GM21723 (cell line): Measurements from ENCODE around the gene FRMPD2.
"Not testable (repeated sequence)": the region's sequence is repeated elsewhere in the genome, so short reads cannot be mapped to it uniquely, and the experiment has no call there.

Experiments
- ATAC-seq: cut with Tn5 transposase; IDR thresholded peaks from one replicate; pipeline ENCODE4 v1.9.1; 2021; ENCODE audit warnings: mild to moderate bottlenecking, moderate library complexity; ENCODE audit not compliant: unreplicated experiment

Gene FRMPD2

DNA sequence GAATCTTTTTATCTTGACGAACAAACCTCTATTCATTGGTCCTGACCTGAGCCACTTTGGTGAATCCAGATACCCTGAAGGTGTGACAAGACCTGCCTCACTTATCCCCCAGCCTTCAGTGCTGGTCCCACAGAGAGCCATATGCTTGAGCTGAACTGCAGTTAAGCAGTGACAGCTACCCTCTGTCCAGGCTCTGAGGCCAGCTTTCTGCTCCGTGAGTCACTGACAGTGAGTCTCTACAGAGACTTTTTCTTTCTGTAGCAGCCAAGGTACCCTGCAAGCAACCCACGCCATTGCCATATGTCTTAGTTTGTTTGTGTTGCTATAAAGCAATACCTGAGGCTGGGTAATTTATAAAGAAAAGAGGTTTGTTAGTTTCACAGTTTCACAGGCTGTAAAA lies 133.5 kb downstream of the FRMPD2 start:
- ATAC-seq, result not testable (repeated sequence)

DNA sequence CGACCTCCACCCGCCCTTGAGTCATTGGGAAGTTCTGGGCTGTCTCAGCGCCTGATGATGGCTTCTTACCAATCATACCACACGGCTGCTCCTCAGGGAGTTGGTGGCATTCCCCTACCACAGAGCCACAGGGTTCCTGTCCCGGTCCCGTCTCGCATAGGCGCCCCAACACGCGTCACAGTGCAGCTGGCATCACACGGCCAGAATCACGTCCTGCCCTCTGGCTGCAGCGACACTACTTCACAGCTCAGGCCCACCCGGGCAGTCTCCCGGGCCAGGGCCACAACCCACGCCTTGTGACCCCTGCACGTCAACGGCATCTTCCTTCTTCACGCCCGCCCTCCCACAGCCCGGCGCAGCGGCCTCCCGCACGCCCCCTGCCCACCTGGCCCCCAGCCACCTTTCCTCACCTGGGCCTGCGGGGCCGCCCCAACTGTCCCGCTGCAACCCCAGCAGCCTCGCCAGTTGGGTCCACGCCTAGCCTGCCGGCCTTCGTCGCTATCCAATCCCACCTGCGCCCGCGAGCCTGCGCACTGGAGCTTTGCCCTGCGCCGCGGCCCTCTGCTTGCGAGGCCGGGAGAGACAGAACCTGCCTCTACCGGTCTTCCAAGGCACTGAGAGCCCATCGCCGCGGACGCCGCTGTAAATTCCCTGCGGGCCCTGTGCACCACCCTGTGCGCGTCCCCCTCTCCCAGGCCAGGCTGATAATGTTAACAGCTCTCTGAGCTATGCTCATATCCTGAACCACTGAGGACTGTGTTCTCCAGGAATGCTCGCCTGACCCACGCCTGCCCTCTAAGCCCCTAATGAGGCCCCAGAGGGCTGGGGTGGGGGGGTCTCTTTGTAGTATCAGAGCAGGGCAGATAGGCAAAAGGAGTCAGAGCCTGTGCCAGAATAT lies 134.3 kb downstream of the FRMPD2 start:
- ATAC-seq, result not testable (repeated sequence)

DNA sequence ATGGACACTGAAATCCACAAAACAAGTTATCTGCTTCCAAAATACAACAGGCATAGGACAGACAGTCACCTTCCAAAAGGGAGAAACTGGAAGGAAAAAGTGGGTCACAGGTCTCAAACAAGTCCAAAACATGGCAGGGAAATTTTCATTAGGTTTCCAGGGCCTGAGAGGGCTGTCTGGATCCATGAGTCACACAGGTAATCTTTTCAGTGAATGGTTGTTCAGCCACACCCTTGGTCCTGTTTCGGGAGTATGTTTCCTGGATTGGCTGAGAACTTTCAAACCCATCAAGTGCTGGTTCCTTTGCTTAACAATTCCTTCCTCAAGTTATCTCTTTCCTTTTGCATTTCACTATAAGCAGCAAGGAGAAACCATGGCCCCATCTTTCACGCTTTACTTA lies 145.5 kb downstream of the FRMPD2 start:
- ATAC-seq, result not testable (repeated sequence)

DNA sequence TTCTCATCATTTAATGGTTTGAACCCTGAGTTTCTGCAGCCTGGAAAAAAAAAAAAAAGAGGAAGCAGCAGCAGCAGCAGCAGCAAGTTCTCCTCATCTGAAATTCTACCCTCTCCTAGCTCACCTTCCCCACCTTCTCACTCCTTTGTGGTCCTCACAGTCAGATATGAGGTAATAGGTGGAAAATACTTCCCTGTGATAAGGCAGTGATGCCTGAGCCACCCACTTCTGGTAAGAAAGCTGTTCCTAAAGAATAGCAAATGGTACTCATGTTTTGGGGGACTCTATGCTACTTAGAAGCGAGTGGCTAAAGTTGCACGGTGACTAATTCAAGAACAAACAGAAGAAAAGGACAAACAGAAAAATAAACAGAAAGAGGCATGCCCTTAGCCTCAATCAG lies 148.2 kb downstream of the FRMPD2 start:
- not testable (repeated sequence) for ATAC-seq

DNA sequence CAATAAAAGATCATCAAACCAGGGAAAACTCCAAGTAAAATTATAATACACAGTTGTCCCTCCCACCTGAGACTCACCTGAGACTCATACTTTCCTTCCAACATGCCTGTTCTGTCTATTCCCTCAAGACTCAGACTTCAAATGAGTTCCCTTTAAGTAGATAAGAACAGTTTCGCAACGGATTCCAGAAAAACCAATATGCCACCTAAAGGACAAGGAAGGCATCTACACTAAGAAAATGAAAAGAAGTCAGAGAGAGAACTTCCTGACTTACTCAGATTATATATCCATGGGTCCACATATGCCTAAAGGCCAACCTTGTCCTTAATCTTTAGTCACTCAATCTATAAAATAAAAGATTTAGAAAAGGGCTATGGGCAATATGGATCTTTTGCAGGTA lies 148.9 kb downstream of the FRMPD2 start:
- not testable (repeated sequence) for ATAC-seq

DNA sequence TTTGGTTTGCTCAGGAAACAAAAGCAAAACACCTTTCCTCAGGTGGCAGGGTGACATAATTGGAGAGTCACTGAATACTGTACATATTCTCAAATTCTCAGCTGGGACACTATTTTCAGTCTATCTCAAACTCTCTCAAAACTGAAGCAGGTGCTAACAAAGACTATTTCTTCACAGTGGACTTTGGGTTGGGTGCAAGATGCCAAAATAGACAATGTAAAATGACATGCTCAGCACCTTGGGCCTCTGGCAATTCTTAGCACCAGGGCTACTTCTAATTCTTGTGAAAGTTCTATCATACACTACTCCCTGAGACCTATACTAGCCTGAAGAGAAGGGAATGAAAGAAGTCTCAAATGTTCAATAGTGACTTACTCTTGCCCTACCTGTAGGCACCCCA lies 151.9 kb downstream of the FRMPD2 start:
- ATAC-seq, result not testable (repeated sequence)

DNA sequence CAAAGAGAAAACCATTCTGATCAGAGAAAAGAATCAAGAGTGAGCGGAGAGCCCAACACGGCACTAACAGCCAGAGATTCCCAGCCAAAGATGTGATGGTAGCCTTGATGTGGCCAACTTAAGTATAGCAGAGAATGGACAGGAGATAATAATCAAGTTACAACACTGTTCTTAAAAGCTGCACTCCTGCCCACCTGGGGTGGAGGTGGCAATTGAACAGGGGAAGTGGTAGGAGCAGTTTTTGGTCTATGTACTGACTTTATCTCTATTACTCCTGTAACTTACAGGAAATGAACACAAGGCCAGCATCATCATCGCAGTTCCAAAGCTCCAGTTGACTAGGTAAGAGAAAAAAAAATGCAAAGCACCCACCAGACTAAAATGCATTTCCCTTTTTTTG lies 164.2 kb downstream of the FRMPD2 start:
- not testable (repeated sequence) for ATAC-seq
